IMR-90 (cell line): ENCODE measurements around the gene CAMP. TPM values are rescaled to one million over a fixed set of nuclear protein-coding genes. Genes with fewer than 3 reads are reported as not detected.

Experiments
- ATAC-seq: fragments of 200-7000 bp; cut with Tn5 transposase; 2 replicates; pipeline ENCODE4 v1.9.1; 2020; ENCODE audit warnings: low read depth, mild to moderate bottlenecking, moderate library complexity
- BruUV-seq: library from RNA; stranded (reverse); fragments of 400-500 nt; replicated peaks from 2 replicates; lab custom pipeline; 2021; lab: Mats Ljungman, UMichigan
- CTCF ChIA-PET: fragments of 300-600 bp; formaldehyde crosslinking; extraction: SDS; loops from one replicate; lab custom pipeline; 2021; ENCODE audit warnings: antibody characterized with exemption; lab: Yijun Ruan, JAX
- POLR2A ChIA-PET: fragments of 300-600 bp; sonication (Branson Sonifier 250); formaldehyde crosslinking; loops from one replicate; lab custom pipeline; 2022; ENCODE audit warnings: antibody characterized with exemption; ENCODE audit not compliant: unreplicated experiment; lab: Charles Lee
- DNase-seq: peaks from one replicate; pipeline ENCODE4 v3.0.0; 2013
- H2AFZ ChIP-seq: replicated peaks from 2 replicates; pipeline ENCODE3; 2013; ENCODE audit warnings: low read length, mild to moderate bottlenecking; ENCODE audit not compliant: poor library complexity
- H2AK5ac ChIP-seq: 2 replicates; pipeline ENCODE4 v1.6.1; 2013; ENCODE audit warnings: low read depth, low read length, inconsistent platforms
- H2AK9ac ChIP-seq: replicated peaks from 2 replicates; pipeline ENCODE3; 2013; ENCODE audit warnings: mild to moderate bottlenecking, low read depth, low read length, moderate library complexity; ENCODE audit not compliant: poor library complexity
- H2BK120ac ChIP-seq: 2 replicates; pipeline ENCODE4 v1.6.1; 2013; ENCODE audit warnings: low read depth, low read length, inconsistent platforms
- H2BK15ac ChIP-seq: 3 replicates; pipeline ENCODE4 v1.6.1; 2013; ENCODE audit warnings: low read depth, low read length, inconsistent platforms
- H2BK20ac ChIP-seq: 2 replicates; pipeline ENCODE4 v1.6.1; 2013; ENCODE audit warnings: low read depth, mild to moderate bottlenecking, inconsistent platforms, low read length, moderate library complexity
- H2BK5ac ChIP-seq: 2 replicates; pipeline ENCODE4 v1.6.1; 2013; ENCODE audit warnings: mild to moderate bottlenecking, low read depth, low read length, inconsistent platforms; ENCODE audit not compliant: poor library complexity, severe bottlenecking
- H3K14ac ChIP-seq: replicated peaks from 2 replicates; pipeline ENCODE4 v1.6.1; 2013; ENCODE audit warnings: low read depth, low read length, inconsistent platforms
- H3K18ac ChIP-seq: 2 replicates; pipeline ENCODE4 v1.6.1; 2013; ENCODE audit warnings: low read depth, low read length, control low read depth
- H3K23ac ChIP-seq: 2 replicates; pipeline ENCODE4 v1.6.1; 2013; ENCODE audit warnings: low read depth, low read length, inconsistent platforms
- H3K27ac ChIP-seq: 2 replicates; pipeline ENCODE4 v1.5.1; 2013; ENCODE audit warnings: mild to moderate bottlenecking, control low read depth, low read length; ENCODE audit not compliant: insufficient read depth
- H3K27me3 ChIP-seq: 2 replicates; pipeline ENCODE4 v1.6.1; 2013; ENCODE audit warnings: low read length; ENCODE audit not compliant: control insufficient read depth, insufficient read depth
- H3K36me3 ChIP-seq: 2 replicates; pipeline ENCODE4 v1.6.1; 2013; ENCODE audit warnings: low read length, mixed read lengths; ENCODE audit not compliant: control insufficient read depth, insufficient read depth
- H3K4ac ChIP-seq: 2 replicates; pipeline ENCODE4 v1.6.1; 2013; ENCODE audit warnings: low read depth, low read length, inconsistent platforms
- H3K4me1 ChIP-seq: 2 replicates; pipeline ENCODE4 v1.6.1; 2013; ENCODE audit warnings: low read length, mixed read lengths; ENCODE audit not compliant: control insufficient read depth, insufficient read depth
- H3K4me2 ChIP-seq: 2 replicates; pipeline ENCODE4 v1.6.1; 2013; ENCODE audit warnings: low read depth, mild to moderate bottlenecking, control low read depth, low read length, moderate library complexity
- H3K4me3 ChIP-seq: 2 replicates; pipeline ENCODE4 v1.5.1; 2013; ENCODE audit warnings: low read depth, mild to moderate bottlenecking, control low read depth, low read length, moderate library complexity; ENCODE audit not compliant: insufficient read depth
- H3K56ac ChIP-seq: 2 replicates; pipeline ENCODE4 v1.6.1; 2013; ENCODE audit warnings: low read length, inconsistent platforms; ENCODE audit not compliant: insufficient read depth; ENCODE audit errors: extremely low read depth
- H3K79me1 ChIP-seq, 2 experiments: 2 replicates each; pipeline ENCODE4 v1.6.1; 2013; ENCODE audit warnings: low read length in 2 of 2, inconsistent platforms in 1 of 2, low read depth in 1 of 2
- H3K9ac ChIP-seq: 2 replicates; pipeline ENCODE4 v1.6.1; 2013; ENCODE audit warnings: low read depth, low read length, control low read depth
- H3K9me1 ChIP-seq: 2 replicates; pipeline ENCODE4 v1.6.1; 2013; ENCODE audit warnings: low read length, inconsistent platforms; ENCODE audit not compliant: insufficient read depth
- H3K9me3 ChIP-seq: 2 replicates; pipeline ENCODE4 v1.6.1; 2013; ENCODE audit warnings: low read length; ENCODE audit not compliant: control insufficient read depth, insufficient read depth
- H4K20me1 ChIP-seq: 2 replicates; pipeline ENCODE4 v1.6.1; 2013; ENCODE audit warnings: low read length, inconsistent platforms; ENCODE audit not compliant: insufficient read depth
- H4K5ac ChIP-seq: 2 replicates; pipeline ENCODE4 v1.6.1; 2013; ENCODE audit warnings: mild to moderate bottlenecking, low read depth, low read length, control low read depth
- H4K8ac ChIP-seq, 2 experiments: 2 replicates each; pipeline ENCODE4 v1.6.1; 2013; ENCODE audit warnings: low read depth in 2 of 2, low read length in 2 of 2, control low read depth in 1 of 2, inconsistent platforms in 1 of 2
- H4K91ac ChIP-seq: 2 replicates; pipeline ENCODE4 v1.6.1; 2013; ENCODE audit warnings: low read depth, low read length, inconsistent platforms; ENCODE audit not compliant: insufficient read depth
- BHLHE40 ChIP-seq: fragments of 150-350 bp; IDR thresholded peaks from 2 replicates; pipeline ENCODE4 v1.6.1; 2016; ENCODE audit warnings: mild to moderate bottlenecking, low read depth, low read length
- CEBPB ChIP-seq: IDR thresholded peaks from 2 replicates; pipeline ENCODE4 v1.6.1; 2012; ENCODE audit warnings: low read depth, low read length, improper control_type of control experiment
- CHD1 ChIP-seq: IDR thresholded peaks from 2 replicates; pipeline ENCODE4 v1.6.1; 2012; ENCODE audit warnings: low read depth, low read length, improper control_type of control experiment
- CTCF ChIP-seq: conservative IDR thresholded peaks from 2 replicates; pipeline ENCODE4 v1.5.1; 2012; ENCODE audit warnings: mild to moderate bottlenecking, low read depth, low read length, improper control_type of control experiment
- ELK1 ChIP-seq: fragments of 150-350 bp; IDR thresholded peaks from 2 replicates; pipeline ENCODE4 v1.6.1; 2016; ENCODE audit warnings: low read depth, mild to moderate bottlenecking, low read length, moderate library complexity, borderline replicate concordance
- FOS ChIP-seq: fragments of 150-350 bp; IDR thresholded peaks from 2 replicates; pipeline ENCODE4 v1.6.1; 2016; ENCODE audit warnings: low read depth, low read length
- MAFK ChIP-seq: IDR thresholded peaks from 2 replicates; pipeline ENCODE4 v1.6.1; 2012; ENCODE audit warnings: low read depth, low read length, improper control_type of control experiment
- MAZ ChIP-seq: IDR thresholded peaks from 2 replicates; pipeline ENCODE4 v1.6.1; 2012; ENCODE audit warnings: low read depth, mild to moderate bottlenecking, low read length, improper control_type of control experiment, moderate library complexity, borderline replicate concordance
- MXI1 ChIP-seq: IDR thresholded peaks from 2 replicates; pipeline ENCODE4 v1.6.1; 2012; ENCODE audit warnings: low read depth, mild to moderate bottlenecking, low read length, moderate library complexity, borderline replicate concordance
- NFE2L2 ChIP-seq: fragments of 150-350 bp; IDR thresholded peaks from 2 replicates; pipeline ENCODE4 v1.6.1; 2016; ENCODE audit warnings: low read depth, mild to moderate bottlenecking, low read length
- POLR2A ChIP-seq: IDR thresholded peaks from 2 replicates; pipeline ENCODE4 v1.6.1; 2012; ENCODE audit warnings: mild to moderate bottlenecking, low read depth, low read length
- RAD21 ChIP-seq: IDR thresholded peaks from 2 replicates; pipeline ENCODE4 v1.6.1; 2012; ENCODE audit warnings: low read length, improper control_type of control experiment
- RCOR1 ChIP-seq: IDR thresholded peaks from 2 replicates; pipeline ENCODE4 v1.6.1; 2012; ENCODE audit warnings: mild to moderate bottlenecking, low read length, improper control_type of control experiment; ENCODE audit not compliant: insufficient replicate concordance
- RFX5 ChIP-seq: IDR thresholded peaks from 2 replicates; pipeline ENCODE4 v1.8.0; 2012; ENCODE audit warnings: low read depth, mild to moderate bottlenecking, low read length, moderate library complexity
- SMC3 ChIP-seq: fragments of 150-350 bp; IDR thresholded peaks from 2 replicates; pipeline ENCODE4 v1.6.1; 2016; ENCODE audit warnings: low read depth, mild to moderate bottlenecking, antibody characterized with exemption, low read length, moderate library complexity
- USF2 ChIP-seq: fragments of 150-350 bp; IDR thresholded peaks from 2 replicates; pipeline ENCODE4 v1.6.1; 2017; ENCODE audit warnings: mild to moderate bottlenecking, antibody characterized with exemption, low read length, low read depth
- WGBS, 2 experiments: methylation state at CpG; one replicate each; pipeline versions ENCODE4 v1.1.5 to v1.1.7; 2013; ENCODE audit warnings: missing lambda C conversion rate in 2 of 2; ENCODE audit not compliant: insufficient read length in 1 of 2; ENCODE audit errors: extremely low coverage in 2 of 2; 5-methylcytosine and 5-hydroxymethylcytosine counted together
- dilution Hi-C: fragments of 300-500 bp; cut with HindIII; formaldehyde crosslinking; loops from one replicate; pipeline ENCODE4 v1.14.3; 2018; ENCODE audit warnings: low sequenced_read_pairs; ENCODE audit not compliant: unreplicated experiment
- in situ Hi-C: fragments of 300-500 bp; cut with MboI; formaldehyde crosslinking; loops from 3 replicates; pipeline ENCODE4 v1.14.3; 2019; ENCODE audit warnings: low sequenced_read_pairs, inconsistent platforms, mixed read lengths
- intact Hi-C: fragments of 100-400 bp; cut with micrococcal nuclease; formaldehyde crosslinking; loops from 2 replicates; pipeline ENCODE4 v1.10.0; 2022
- polyA plus RNA-seq, 3 experiments: library from polyadenylated mRNA; depleted of rRNA; stranded (reverse); fragments of >200 nt; gene quantifications; 2 replicates each; pipeline ENCODE4 v1.2.3, GENCODE V29; 2012; ENCODE audit warnings: low replicate concordance in 1 of 3
- total RNA-seq: library from RNA; depleted of rRNA; stranded (reverse); fragments of >200 nt; gene quantifications from 2 replicates; pipeline ENCODE4 v1.2.3, GENCODE V29; 2012

The CAMP gene
- total and polyA plus RNA-seq, 2 of the 4 experiments (the other 2 are of a cell fraction): not detected

- H3K9me1 ChIP-seq: no peaks in the 10 kb centered on the region
- no peak overlapping the region for H2BK20ac ChIP-seq
- H3K4me2 ChIP-seq: no peak overlapping the region
- no peak overlapping the region for H3K4ac ChIP-seq
- intact Hi-C loops: no loop called here
- no peak overlapping the region for H2BK5ac ChIP-seq
- H3K18ac ChIP-seq: no peak overlapping the region
- no peaks in the 10 kb centered on the region for H3K9me3 ChIP-seq
- H3K27ac ChIP-seq: no peak overlapping the region
- H3K4me3 ChIP-seq: no peak overlapping the region
- ATAC-seq (no peak), DNase-seq (no peak)
- no peak overlapping the region for H2BK15ac ChIP-seq
- ChIA-PET POLR2A (no interaction called here), CTCF (no interaction called here)
- TF ChIP-seq USF2 (no peak), RFX5 (no peak), ELK1 (no peak), NFE2L2 (no peak), BHLHE40 (no peak), SMC3 (no peak), MAFK (no peak), MXI1 (no peak), FOS (no peak), CHD1 (no peak), POLR2A (no peak), MAZ (no peak), RAD21 (no peak), CTCF (no peak), RCOR1 (no peak), CEBPB (no peak)
- no peaks in the 10 kb centered on the region for H3K27me3 ChIP-seq
- no peaks in the 10 kb centered on the region for H3K4me1 ChIP-seq
- H2AK9ac ChIP-seq: no peak overlapping the region
- no peak overlapping the region for H3K9ac ChIP-seq
- H4K20me1 ChIP-seq: no peaks in the 10 kb centered on the region
- peaks cover 0 to 11% of the 10 kb centered on the region in 2 experiments; a peak in 2 of 4 replicates for H3K79me1 ChIP-seq
- no peak overlapping the region for H3K14ac ChIP-seq
- in situ Hi-C loops: no loop called here
- H4K91ac ChIP-seq: no peak overlapping the region
- no peak overlapping the region for H3K23ac ChIP-seq
- dilution Hi-C loops: no loop called here
- no CpG with 5 or more reads among the region's 2 CpGs for WGBS, 2 experiments
- H2AFZ ChIP-seq: no peak overlapping the region
- H4K8ac ChIP-seq: no peak overlapping the region
- no peak overlapping the region for H2AK5ac ChIP-seq
- H3K36me3 ChIP-seq: no peaks in the 10 kb centered on the region; the same call in 1 of the 2 replicates
- H4K5ac ChIP-seq: no peak overlapping the region
- BruUV-seq: no TSS peak
- H3K56ac ChIP-seq: no peak overlapping the region
- H2BK120ac ChIP-seq: no peak overlapping the region
These were observed 20.6 kb downstream of the CAMP start for GRCh38 chr3:48243886-48244285.
